DOHH2 (cell line): Measurements from ENCODE around the gene CISD3.

Experiments used
- EZH2phosphoT487 ChIP-seq: fragments of 200-600 bp; sonication (generic); IDR thresholded peaks from 2 replicates; pipeline ENCODE4 v1.6.1; 2017; ENCODE audit warnings: borderline replicate concordance, mild to moderate bottlenecking, antibody characterized with exemption, low read length, moderate library complexity, mixed read lengths
- TF ChIP-seq, protein P1 (sequence below): fragments of 200-600 bp; sonication (generic); IDR thresholded peaks from one replicate; pipeline ENCODE4 v1.5.1; 2014; ENCODE audit warnings: antibody characterized with exemption, mild to moderate bottlenecking, low read depth, low read length; ENCODE audit not compliant: poor library complexity, severe bottlenecking

DNA sequence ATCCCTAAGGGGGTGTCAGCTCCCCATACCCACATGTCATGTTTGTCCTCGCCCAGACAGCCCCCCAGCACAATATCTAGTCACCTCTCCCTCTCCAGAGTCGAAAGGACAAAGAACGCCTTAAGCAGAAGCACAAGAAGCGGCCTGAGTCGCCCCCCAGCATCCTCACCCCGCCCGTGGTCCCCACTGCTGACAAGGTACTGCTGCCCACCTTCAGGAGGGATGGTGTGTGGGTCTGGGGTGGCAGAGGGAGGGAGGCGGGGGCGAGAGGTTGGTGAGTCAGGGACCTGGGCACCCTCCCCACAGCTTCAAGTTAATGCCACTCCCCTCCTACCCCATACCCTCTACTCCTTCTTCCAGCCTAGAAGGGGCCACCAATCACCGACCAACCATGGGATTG is 17.5 kb upstream of the CISD3 start:
- TF ChIP-seq, protein P1, sequence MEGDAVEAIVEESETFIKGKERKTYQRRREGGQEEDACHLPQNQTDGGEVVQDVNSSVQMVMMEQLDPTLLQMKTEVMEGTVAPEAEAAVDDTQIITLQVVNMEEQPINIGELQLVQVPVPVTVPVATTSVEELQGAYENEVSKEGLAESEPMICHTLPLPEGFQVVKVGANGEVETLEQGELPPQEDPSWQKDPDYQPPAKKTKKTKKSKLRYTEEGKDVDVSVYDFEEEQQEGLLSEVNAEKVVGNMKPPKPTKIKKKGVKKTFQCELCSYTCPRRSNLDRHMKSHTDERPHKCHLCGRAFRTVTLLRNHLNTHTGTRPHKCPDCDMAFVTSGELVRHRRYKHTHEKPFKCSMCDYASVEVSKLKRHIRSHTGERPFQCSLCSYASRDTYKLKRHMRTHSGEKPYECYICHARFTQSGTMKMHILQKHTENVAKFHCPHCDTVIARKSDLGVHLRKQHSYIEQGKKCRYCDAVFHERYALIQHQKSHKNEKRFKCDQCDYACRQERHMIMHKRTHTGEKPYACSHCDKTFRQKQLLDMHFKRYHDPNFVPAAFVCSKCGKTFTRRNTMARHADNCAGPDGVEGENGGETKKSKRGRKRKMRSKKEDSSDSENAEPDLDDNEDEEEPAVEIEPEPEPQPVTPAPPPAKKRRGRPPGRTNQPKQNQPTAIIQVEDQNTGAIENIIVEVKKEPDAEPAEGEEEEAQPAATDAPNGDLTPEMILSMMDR, result no peak
- no peak for TF ChIP-seq EZH2phosphoT487
